RWPE2 (cell line): ENCODE data around the gene LYSMD4.
A peak's percentile ranks its signal among the peaks of the same experiment; 100 is the strongest.

Experiments used
- ATAC-seq: fragments of 200-7000 bp; cut with Tn5 transposase; 3 replicates; pipeline ENCODE4 v1.9.1; 2021; ENCODE audit warnings: low read depth
- DNase-seq: peaks from one replicate; pipeline ENCODE4 v3.0.0-alpha.2; 2020; ENCODE audit warnings: low spot score
- H3K27ac ChIP-seq: fragments of 450-650 bp; 2 replicates; pipeline ENCODE4 v1.5.1; 2017; ENCODE audit warnings: mild to moderate bottlenecking; ENCODE audit not compliant: poor library complexity, severe bottlenecking
- H3K27me3 ChIP-seq: fragments of 250-450 bp; sonication (Bioruptor Pico); 2 replicates; pipeline ENCODE4 v1.5.1; 2021; ENCODE audit warnings: mild to moderate bottlenecking, moderate library complexity; ENCODE audit not compliant: insufficient read depth, poor library complexity, severe bottlenecking
- H3K36me3 ChIP-seq: fragments of 250-450 bp; sonication (Bioruptor Pico); 2 replicates; pipeline ENCODE4 v1.5.1; 2020; ENCODE audit warnings: low read depth, mild to moderate bottlenecking, moderate library complexity
- H3K4me1 ChIP-seq: fragments of 250-450 bp; sonication (Bioruptor Pico); 2 replicates; pipeline ENCODE4 v1.5.1; 2021; ENCODE audit warnings: mild to moderate bottlenecking, moderate library complexity; ENCODE audit not compliant: insufficient read depth, poor library complexity, severe bottlenecking
- H3K4me3 ChIP-seq: fragments of 250-450 bp; sonication (Bioruptor Pico); 2 replicates; pipeline ENCODE4 v1.5.1; 2021; ENCODE audit warnings: mild to moderate bottlenecking, moderate library complexity; ENCODE audit not compliant: severe bottlenecking
- H3K9me3 ChIP-seq: fragments of 250-450 bp; sonication (Bioruptor Pico); 2 replicates; pipeline ENCODE4 v1.5.1; 2021; ENCODE audit warnings: mild to moderate bottlenecking, moderate library complexity; ENCODE audit not compliant: severe bottlenecking
- CTCF ChIP-seq: fragments of 450-650 bp; IDR thresholded peaks from one replicate; pipeline ENCODE4 v1.5.1; 2017; ENCODE audit warnings: mild to moderate bottlenecking, moderate library complexity; ENCODE audit not compliant: poor library complexity, severe bottlenecking

LYSMD4 gene

GRCh38 chr15:99749386-99749785 is 16.1 kb upstream of the LYSMD4 start:
- DNase-seq (no peak), ATAC-seq (peak; percentile 20; the same call in 1 of the 3 replicates)
- Histone ChIP-seq H3K27me3 (no peaks in the 10 kb centered on the region), H3K36me3 (no peaks in the 10 kb centered on the region), H3K4me3 (no peak overlapping the region), H3K9me3 (no peaks in the 10 kb centered on the region), H3K27ac (no peak overlapping the region), H3K4me1 (no peaks in the 10 kb centered on the region)
- no peak for TF ChIP-seq CTCF

- Histone ChIP-seq H3K4me1 (no peaks in the 10 kb centered on the region), H3K27ac (no peak overlapping the region), H3K4me3 (no peak overlapping the region), H3K9me3 (no peaks in the 10 kb centered on the region), H3K27me3 (no peaks in the 10 kb centered on the region), H3K36me3 (no peaks in the 10 kb centered on the region)
- no peak for ATAC-seq
- no peak for DNase-seq
- no peak for TF ChIP-seq CTCF
These were observed 12.3 kb upstream of the LYSMD4 start for GRCh38 chr15:99745370-99746086.

GRCh38 chr15:99744142-99744541 is 10.9 kb upstream of the LYSMD4 start:
- DNase-seq (no peak), ATAC-seq (no peak)
- H3K4me3 ChIP-seq, result no peak overlapping the region
- H3K27ac ChIP-seq, result no peak overlapping the region
- H3K36me3 ChIP-seq, result no peaks in the 10 kb centered on the region
- no peaks in the 10 kb centered on the region for H3K27me3 ChIP-seq
- H3K4me1 ChIP-seq, result no peaks in the 10 kb centered on the region
- no peaks in the 10 kb centered on the region for H3K9me3 ChIP-seq
- no peak for TF ChIP-seq CTCF

- Histone ChIP-seq H3K9me3 (no peaks in the 10 kb centered on the region), H3K4me1 (no peaks in the 10 kb centered on the region), H3K27me3 (no peaks in the 10 kb centered on the region), H3K36me3 (no peaks in the 10 kb centered on the region), H3K4me3 (no peak overlapping the region), H3K27ac (no peak overlapping the region)
- ATAC-seq (no peak), DNase-seq (no peak)
- TF ChIP-seq CTCF, result no peak
These were observed 8.6 kb upstream of the LYSMD4 start for GRCh38 chr15:99741835-99742234.

GRCh38 chr15:99738021-99738847 is 5.0 kb upstream of the LYSMD4 start:
- TF ChIP-seq CTCF, result no peak
- no peak for ATAC-seq
- Histone ChIP-seq H3K9me3 (no peaks in the 10 kb centered on the region), H3K27ac (no peak overlapping the region), H3K4me1 (no peaks in the 10 kb centered on the region), H3K36me3 (no peaks in the 10 kb centered on the region), H3K4me3 (no peak overlapping the region), H3K27me3 (no peaks in the 10 kb centered on the region)
- DNase-seq, result no peak
